ENCODE results near the gene MTRR.

DNA sequence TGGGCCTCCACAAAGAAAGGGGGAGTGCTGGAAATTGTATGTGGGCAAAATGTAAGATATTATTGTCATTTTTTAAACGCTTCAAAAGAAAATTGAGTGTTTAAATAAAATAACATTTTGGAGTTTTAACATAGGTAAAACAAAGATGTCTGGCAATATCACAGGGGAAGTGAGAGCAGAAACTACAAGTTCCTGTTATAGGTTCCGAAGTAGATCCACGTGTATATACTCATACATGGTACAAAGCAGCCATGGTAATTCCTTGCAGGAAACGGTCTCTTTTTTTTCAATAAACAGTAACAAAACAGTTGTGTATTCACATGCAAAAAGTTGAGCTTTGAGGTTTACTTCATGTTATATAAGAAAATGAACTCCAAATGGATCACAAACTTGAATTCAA lies 78.4 kb downstream of the MTRR start:
- TF ChIP-seq EP300 (IDR thresholded peaks at IDR 0.05) (no peak), POLR2A (IDR thresholded peaks at IDR 0.05) (no peak)
- TF ChIP-seq, protein P1, sequence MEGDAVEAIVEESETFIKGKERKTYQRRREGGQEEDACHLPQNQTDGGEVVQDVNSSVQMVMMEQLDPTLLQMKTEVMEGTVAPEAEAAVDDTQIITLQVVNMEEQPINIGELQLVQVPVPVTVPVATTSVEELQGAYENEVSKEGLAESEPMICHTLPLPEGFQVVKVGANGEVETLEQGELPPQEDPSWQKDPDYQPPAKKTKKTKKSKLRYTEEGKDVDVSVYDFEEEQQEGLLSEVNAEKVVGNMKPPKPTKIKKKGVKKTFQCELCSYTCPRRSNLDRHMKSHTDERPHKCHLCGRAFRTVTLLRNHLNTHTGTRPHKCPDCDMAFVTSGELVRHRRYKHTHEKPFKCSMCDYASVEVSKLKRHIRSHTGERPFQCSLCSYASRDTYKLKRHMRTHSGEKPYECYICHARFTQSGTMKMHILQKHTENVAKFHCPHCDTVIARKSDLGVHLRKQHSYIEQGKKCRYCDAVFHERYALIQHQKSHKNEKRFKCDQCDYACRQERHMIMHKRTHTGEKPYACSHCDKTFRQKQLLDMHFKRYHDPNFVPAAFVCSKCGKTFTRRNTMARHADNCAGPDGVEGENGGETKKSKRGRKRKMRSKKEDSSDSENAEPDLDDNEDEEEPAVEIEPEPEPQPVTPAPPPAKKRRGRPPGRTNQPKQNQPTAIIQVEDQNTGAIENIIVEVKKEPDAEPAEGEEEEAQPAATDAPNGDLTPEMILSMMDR (IDR thresholded peaks at IDR 0.05): no peak

All from sigmoid colon (tissue), 4 donors.